HG03159 (cell line): Measurements from ENCODE around the gene STAMBP.
A peak's percentile ranks its signal among the peaks of the same experiment; 100 is the strongest.
"Not testable (repeated sequence)": the region's sequence is repeated elsewhere in the genome, so short reads cannot be mapped to it uniquely, and the experiment has no call there.

Experiments used
- ATAC-seq: cut with Tn5 transposase; IDR thresholded peaks from one replicate; pipeline ENCODE4 v1.9.1; 2021; ENCODE audit warnings: mild to moderate bottlenecking, moderate library complexity; ENCODE audit not compliant: unreplicated experiment

Gene STAMBP

DNA sequence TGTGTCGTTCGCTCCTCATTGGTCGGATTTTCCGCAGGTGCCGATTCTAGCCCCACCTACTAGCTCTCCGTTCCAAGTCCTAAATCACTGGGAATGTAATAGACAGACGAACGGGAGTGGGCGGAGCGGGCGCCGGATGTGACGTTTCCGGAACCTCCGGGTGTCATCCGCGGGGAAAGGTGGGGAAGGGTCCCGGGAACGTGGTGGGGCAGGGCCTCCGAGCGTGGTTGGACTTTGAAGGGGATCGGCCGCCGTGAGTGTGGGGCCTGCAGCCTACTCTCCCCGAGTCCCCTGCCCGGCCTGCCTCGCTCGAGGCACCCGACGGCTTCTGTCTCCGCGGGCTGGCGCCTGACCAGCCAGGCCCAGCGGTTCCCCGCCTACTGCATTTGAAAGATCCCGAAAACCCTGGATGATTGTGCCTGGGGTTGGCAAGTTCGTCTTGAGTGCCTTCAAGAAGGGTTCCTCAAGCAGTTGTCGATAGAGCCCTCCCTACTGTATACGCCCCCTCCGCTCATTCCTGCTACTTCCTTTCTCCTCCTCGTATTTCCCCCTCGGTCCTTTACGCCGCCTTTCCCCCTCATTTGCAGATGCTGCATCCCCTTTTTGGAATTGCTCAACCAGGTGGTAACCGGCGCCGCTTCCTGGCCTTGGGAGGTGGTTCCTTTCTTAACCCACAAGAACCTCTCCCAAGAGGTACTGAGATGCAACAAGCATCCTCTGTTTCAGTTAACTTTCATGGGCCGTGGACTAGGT is at the start of gene STAMBP:
Gene STAMBP, plus strand, starts transcription at position 144 of the 753 bp plus-strand sequence. CDS start 1,896 bp downstream, outside the sequence.
- peak; percentile 81 for ATAC-seq

DNA sequence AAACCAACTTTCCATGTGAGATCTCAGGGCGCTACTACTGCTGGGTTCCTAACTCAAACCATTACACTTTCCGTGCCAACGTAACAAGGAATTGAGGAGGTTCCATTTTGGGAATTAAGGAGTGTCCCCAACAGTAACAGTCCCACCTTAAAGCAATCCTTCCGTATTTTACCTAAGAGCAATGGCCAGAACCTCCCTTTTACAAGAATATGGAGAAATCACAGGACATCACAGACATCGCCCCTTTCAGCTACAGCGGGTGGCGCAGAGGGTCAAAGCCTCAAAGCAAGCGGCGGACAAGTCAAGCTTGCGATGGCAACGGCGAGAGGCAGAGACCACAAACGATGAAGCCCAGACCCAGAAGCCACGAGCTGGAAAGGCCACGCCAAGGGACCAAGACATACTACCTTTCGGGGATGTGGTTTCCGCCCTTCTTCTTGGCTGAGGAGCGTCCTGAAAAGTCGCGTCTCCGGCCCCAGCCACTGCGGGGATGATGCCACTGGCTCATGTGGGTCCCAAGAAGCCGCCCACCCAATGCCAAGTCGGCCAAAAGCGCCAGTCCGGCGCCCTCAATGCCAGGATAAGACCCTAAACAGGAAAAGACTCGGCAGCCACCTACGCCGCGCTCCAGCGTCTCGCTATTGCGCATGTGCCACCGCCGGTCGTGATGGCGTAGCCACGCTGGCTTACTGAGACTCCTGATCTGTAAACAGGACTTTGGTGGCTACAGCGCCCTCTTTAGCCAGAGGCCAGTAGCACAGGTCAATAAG is 49.1 kb upstream of the STAMBP start, which contains the start of gene DUSP11:
Gene DUSP11, minus strand, starts transcription at position 637 of the 770 bp plus-strand sequence. Its CDS starts 129 bp downstream, at position 508.
- ATAC-seq: peak; percentile 99

DNA sequence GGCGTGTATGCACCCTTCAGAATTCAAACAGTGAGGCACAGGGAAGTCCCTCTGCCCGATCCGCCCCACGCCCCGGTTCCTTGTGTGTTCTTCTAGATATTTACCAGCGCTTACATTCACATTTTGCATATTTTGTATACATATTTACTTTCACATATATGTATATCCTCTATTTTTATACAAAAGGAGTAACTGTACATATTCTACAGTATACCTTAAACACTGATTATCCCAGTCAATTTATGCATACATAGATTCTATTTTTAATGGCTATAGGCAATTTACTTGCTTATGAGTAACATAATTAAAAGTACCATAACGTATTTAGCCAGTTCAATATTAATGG is 48.6 kb upstream of the STAMBP start:
- peak; percentile 12 for ATAC-seq

DNA sequence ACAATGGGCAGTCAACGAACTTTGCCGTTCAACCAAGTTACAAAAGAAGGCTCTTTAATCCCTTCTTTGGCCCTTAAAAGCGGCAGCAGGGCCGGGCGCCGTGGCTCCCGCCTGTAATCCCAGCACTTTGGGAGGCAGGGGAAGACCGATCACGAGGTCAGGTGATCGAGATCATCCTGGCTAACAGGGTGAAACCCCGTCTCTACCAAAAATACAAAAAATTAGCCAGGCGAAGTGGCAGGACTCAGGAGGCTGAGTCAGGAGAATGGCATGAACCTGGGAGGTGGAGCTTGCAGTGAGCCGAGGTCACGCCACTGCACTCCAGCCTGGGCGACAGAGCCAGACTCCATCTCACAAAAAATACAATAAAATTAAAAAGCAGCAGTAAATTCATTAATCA is 45.4 kb upstream of the STAMBP start:
- ATAC-seq: not testable (repeated sequence)

DNA sequence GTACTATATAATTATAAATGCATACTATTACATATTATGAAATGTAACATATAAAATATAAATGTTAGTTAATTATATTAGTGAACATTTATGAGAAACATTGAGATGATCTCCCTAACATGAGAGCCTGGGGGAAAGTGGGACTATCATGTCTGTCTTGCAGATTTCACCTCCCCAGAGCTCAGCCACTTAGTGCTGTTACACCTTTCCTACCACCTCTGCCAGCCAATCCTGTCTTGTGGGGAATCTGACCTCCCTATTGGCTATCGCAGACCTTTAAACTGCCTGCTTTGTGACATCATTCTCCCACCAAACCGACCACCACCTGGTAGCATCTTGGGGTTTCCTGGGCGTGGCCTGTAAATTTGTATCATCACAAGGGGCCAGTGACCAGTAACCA is 44.9 kb upstream of the STAMBP start, which contains the start of gene C2orf78:
Gene C2orf78, plus strand, starts transcription at position 301 of the 400 bp plus-strand sequence. CDS start 127 bp downstream, outside the sequence.
- ATAC-seq: not testable (repeated sequence)

DNA sequence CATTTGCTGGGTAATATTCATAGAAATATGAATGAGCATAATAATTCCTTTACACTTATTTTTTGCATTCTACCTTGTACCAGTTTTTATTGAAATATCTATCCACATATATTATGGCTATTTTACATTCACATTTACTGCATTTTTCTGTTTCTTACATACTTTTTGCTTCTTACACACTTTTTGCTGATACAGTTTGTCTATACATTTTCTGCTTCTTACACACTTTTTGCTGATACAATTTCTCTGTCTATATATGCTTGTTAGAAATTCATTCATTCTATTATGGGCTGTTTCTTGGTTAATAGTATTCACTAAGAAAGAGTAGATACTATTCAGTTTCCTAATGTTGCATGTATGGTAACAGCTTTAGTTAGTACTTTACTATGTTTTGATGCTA is 16.9 kb upstream of the STAMBP start:
- no peak for ATAC-seq

DNA sequence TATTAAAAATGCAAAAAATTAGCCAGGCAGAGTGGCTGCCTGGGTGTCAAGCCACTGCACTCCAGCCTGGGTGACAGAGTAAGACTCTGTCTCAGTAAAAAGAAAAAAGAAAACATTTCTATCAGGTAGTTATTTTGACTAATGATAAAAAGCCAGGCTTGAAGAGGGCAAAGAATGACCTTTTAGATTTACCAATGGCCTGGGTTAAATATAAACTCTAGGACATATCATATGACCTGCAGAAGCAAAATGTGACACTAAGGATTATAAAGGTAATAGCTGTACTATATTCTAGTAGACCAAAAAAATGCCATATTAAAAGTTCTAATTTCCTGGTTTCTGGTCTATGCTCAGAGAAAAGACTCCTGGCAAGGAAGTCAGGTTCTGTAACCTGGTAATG is 16.1 kb upstream of the STAMBP start:
- no peak for ATAC-seq

DNA sequence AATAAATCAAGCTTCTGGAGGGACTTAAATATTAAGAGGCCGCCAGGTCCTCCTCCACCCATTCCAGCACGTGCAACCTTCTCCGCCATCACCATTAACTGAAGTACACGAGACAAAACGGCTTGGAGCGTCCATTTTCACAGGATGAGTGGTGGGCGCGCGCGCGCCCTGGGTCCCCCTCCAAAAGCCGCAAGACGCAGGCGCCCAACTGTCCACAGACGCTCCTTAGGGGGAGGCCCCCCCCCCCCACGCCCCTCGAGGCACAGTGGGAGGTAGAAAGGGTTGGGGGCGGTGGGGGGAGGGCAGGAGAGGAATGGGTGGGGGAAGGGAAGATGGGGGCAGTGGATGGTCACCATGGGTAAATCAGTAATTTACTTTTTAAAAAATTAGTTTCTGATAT is 10.5 kb upstream of the STAMBP start:
- ATAC-seq: no peak

DNA sequence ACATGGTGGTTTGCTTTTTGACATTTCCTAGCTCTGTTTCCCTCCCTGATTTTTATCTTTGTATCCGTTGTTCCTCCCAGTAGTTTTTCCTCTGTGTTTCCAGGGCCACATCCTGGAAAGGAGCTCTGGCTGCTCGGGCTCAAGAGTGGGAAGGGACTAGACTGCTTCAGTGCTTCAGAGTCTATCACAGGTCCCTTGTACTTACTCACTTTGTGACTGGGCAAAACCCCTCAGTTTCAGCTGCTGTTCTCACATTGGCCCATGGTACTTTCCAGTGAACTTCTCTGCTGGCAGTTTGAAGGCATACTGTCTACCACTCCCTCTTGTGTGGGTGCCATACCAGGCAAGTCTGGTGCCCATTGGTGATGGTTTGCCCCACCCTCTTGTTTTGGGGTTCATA is 7.5 kb upstream of the STAMBP start:
- ATAC-seq: peak; percentile 68

DNA sequence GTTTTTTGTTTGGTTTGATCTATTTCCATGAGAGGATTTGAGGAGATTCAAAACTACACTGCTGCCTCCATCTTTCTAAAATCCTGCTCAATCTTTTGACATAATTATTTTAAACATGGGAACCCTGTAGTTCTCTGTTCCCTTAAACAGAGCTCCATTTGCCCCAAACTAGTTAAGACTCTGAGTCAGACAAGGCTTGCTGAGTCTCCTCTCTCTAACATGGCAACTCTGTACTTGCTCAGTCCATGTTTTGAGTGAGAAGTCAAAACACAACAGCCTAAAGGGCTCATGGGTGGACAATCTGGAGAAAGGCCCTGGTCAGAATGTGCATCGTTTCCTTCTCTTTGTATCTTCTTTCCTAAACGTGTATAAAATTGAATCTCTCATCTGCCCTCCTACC is 7.1 kb upstream of the STAMBP start:
- ATAC-seq: no peak

DNA sequence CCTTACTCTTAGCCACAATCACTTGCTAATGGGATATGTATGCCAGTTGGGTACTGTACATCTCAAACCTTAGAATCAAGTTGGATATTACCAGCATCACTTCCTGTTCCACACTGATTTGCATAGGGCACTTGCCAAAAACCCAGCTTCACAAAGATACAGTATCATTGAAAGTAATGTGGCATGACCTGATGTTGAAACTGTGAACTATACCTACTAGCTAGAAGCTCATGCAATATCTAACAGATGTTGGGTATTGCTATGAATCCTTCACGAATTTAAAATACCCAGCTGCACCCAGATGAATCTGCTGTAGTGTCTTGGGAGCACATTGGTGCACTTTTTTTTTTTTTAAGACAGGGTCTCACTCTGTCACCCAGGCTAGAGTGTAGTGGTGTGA is 6.5 kb upstream of the STAMBP start:
- peak; percentile 66 for ATAC-seq

DNA sequence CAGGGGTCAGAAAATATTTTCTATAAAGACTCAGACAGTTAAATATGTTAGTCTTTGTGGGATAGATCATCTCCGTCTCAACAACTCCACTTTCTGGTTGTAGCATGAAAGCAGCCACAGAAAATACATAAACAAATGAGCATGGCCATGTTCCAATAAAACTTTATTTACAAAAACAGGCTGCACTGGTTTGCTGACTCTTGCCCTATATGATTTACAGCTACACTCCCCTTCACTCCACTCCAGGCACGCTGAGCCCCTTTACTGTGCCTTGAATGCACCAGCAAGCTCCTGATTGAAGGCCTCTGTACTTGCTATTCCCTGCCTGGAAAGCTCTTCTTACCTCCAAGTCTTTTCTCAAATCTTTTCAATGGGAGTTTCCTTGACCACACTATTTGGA is 5.8 kb upstream of the STAMBP start:
- ATAC-seq: no peak

DNA sequence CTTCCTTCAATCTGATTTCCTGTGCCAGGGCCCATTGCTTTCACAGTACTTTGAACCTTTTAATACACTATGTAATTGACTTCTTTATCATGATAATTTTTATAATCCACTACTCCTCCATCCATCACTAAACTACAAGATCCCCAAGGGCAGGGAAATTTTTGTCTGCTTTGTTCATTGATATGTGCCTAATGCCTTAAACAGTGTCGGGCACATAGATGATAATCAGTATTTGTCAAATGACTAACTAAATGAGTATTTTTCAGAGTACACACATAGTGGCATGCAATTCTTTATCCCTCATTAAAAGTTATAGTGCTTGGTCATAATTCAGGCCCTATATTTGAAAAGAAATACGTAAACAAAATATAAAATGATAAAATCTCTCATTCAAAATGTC is 5.3 kb upstream of the STAMBP start:
- no peak for ATAC-seq

DNA sequence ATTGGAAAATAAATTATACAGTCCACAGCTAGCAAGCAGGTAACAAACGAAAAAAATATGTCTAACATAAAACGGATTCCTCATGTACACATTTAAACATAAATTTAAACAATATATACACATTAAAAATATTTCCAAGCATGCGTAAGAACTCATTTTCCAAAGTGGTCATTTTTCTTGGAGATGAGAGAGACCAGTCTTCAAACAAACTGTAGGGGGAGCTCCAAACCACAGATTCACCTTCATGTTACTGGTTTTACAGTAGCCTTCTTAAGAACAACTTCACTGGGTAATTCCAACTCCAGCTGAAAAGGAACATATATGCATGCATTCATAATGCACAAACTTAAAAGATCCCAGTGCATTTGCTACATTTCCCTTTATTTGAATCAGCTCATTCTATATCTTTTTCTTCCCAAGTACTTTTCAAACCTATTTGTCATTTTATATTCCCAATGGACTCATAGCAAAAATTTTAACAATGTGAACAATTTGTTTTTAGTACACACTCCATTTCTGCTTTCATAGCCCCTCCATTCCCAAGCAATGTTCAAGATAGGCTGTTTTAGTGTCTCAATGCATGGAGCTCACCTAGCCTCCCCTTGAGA is 4.7 kb upstream of the STAMBP start:
- no peak for ATAC-seq

DNA sequence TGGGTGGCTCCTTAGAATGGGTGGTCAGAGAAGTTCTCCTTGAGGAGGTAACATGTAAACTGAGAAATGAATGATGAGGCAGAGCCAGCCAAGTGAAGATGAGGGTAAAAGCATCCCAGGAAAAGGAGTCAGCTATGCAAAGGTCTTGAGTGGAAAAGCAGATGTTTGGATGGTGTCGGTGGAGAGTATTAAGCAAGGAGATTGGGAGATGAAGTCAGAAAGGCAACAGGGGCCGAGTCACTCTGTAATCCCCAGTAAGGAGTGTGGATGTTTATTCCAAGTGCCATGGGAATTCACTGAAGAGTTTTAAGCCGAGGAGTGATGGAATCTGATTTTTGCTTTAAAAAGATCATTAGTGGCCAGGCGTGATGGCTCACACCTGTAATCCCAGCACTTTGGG is 3.4 kb upstream of the STAMBP start:
- no peak for ATAC-seq

DNA sequence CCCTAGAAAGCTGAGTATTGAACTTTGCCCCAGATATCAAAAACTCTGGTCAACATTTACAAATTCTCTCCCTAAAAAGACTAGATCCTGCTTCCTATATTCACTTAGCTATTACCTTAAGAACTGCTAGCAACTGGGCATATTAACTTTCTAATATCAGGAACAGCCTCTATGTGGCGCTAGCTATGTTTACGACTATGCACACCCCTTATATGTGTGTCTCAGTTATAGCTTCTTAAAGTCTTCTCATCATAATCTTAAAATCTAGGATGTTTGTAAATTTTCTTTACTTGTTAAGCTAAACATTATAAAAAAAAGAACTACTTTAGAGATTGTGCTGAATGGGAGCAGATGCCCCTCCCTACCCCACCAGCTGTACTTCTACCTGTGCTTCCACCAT is 1.7 kb upstream of the STAMBP start:
- no peak for ATAC-seq

DNA sequence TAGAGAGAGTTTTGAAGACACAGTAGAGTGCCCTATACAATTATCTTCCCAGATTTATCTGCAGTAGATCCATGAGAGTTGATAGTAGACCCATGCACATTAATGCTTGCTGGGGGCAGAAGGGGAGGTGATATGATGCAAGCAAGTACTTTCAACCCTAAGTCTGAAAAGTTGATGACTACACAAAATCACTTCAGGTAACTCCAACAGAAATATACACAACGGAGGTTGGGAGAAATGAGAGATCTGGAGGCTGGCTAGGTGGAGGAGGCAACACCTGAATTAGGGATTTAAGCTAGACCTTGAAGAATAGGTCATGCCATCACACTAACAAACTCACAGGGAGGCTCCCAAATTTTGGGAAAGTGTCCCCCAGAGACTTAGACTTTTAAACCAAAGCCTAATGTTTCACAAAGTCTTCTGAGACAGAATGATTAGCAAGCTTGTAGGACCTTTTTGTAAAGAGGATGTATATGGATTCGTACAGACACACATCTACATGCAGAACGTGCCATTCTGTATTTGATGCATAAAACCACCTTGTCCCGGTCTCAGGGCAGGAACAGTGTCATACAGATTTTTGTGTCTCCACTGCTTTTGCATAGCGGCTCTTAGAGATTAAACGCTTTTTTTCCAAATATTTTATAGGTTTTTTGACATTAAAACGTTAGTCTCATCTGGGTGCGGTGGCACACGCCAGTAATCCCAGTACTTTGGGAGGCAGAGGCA is 937 bp upstream of the STAMBP start:
- no peak for ATAC-seq

DNA sequence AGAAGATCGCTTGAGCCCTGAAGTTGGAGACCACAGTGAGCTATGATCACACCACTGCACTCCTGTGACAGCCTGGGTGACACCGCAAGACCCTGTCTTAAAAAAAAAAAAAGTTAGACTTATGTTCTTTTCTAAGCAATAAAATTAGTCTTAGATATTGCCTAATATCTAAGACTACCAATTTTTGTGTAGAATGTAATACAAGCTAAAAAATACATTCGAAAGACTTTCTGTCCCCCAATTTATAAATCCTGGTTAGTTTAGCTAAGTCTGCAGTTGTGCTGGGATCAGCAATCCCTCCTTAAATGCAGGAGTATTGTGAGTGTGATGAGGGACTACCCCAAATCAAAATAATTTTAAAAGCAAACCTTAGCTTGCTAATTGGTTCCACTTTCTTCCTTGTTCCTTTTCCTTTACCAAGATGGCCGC is 358 bp upstream of the STAMBP start:
- ATAC-seq: no peak

DNA sequence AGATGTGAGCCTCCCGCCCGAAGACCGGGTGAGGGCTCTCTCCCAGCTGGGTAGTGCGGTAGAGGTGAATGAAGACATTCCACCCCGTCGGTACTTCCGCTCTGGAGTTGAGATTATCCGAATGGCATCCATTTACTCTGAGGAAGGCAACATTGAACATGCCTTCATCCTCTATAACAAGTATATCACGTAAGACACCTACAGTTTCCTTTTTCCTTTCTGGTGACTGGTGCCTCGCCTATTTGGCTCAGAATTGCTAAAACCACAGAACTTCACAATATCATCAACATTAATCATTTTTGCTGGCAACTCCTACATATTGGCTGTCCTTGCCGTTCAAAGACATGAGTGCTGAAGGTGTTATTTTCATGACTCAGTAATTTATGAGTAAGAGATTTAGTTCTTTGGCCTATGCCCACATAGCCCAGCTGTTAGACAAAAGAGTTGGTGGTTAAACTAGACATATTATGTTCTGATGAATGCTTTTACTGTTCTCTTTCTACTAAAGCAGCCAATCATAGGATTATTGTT is 2.2 kb downstream of the STAMBP start:
- ATAC-seq: no peak

DNA sequence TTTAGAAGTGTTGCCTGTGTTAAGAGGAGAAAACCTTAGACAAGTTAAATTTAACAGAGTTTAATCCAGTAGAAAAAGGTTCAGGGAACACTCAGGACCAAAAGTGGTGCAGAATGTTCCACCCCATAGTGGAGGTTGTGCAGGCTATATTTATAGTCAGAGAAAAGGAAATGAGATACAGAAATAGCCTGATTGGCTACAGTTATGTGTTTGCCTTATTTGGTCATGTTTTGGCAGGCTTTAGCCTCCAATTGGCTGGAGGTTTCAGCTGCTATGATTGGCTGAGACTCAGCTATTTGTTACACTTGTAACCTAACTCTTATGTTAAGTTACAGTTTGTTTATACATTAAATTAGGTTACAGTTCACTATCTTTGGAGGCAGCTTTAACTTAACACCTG is 4.2 kb downstream of the STAMBP start:
- no peak for ATAC-seq
